HepG2 (cell line): ENCODE measurements around the gene MFAP1. TPM values are rescaled to one million over a fixed set of nuclear protein-coding genes. Genes with fewer than 3 reads are reported as not detected.

ENCODE experiments used
- ETV6 ChIP-seq: sonication (generic); formaldehyde crosslinking; conservative IDR thresholded peaks from 2 replicates; pipeline ENCODE4 v1.4.0; 2020; ENCODE audit warnings: missing genetic modification reagents
- FOXK2 ChIP-seq: fragments of 450-650 bp; IDR thresholded peaks from 2 replicates; pipeline ENCODE4 v1.6.1; 2016
- HOXA9 ChIP-seq: sonication (generic); formaldehyde crosslinking; IDR thresholded peaks from 2 replicates; pipeline ENCODE4 v1.8.1; 2022; ENCODE audit warnings: missing genetic modification reagents, mild to moderate bottlenecking, moderate library complexity, borderline replicate concordance
- NR1H2 ChIP-seq: sonication (generic); formaldehyde crosslinking; IDR thresholded peaks from 2 replicates; pipeline ENCODE4 v1.8.1; 2022; ENCODE audit warnings: low read depth, missing genetic modification reagents, borderline replicate concordance
- PHF21A ChIP-seq: sonication (generic); formaldehyde crosslinking; IDR thresholded peaks from 2 replicates; pipeline ENCODE4 v1.5.0; 2020; ENCODE audit warnings: mild to moderate bottlenecking, missing genetic modification reagents
- RELA ChIP-seq: sonication (generic); formaldehyde crosslinking; IDR thresholded peaks from 2 replicates; pipeline ENCODE4 v1.4.0; 2020; ENCODE audit warnings: missing genetic modification reagents
- SATB2 ChIP-seq: sonication (generic); formaldehyde crosslinking; IDR thresholded peaks from 2 replicates; pipeline ENCODE4 v1.5.0; 2020; ENCODE audit warnings: missing genetic modification reagents
- ZMYM2 ChIP-seq: sonication (generic); formaldehyde crosslinking; IDR thresholded peaks from 2 replicates; pipeline ENCODE4 v1.8.0; 2022; ENCODE audit warnings: mild to moderate bottlenecking, missing genetic modification reagents
- ZNF124 ChIP-seq: sonication (generic); formaldehyde crosslinking; IDR thresholded peaks from 2 replicates; pipeline ENCODE4 v1.4.0; 2020; ENCODE audit warnings: missing genetic modification reagents
- ZNF34 ChIP-seq: sonication (generic); formaldehyde crosslinking; IDR thresholded peaks from 2 replicates; pipeline ENCODE4 v1.4.0; 2020; ENCODE audit warnings: mild to moderate bottlenecking, missing genetic modification reagents, borderline replicate concordance
- ZNF350 ChIP-seq: sonication (generic); formaldehyde crosslinking; IDR thresholded peaks from 2 replicates; pipeline ENCODE4 v1.4.0; 2020; ENCODE audit warnings: mild to moderate bottlenecking, low read depth, missing genetic modification reagents, borderline replicate concordance
- ZNF562 ChIP-seq: sonication (generic); formaldehyde crosslinking; IDR thresholded peaks from 2 replicates; pipeline ENCODE4 v1.8.0; 2022; ENCODE audit warnings: missing genetic modification reagents, borderline replicate concordance
- ZNF616 ChIP-seq: sonication (generic); formaldehyde crosslinking; IDR thresholded peaks from 2 replicates; pipeline ENCODE4 v1.5.0; 2020; ENCODE audit warnings: low read depth, mild to moderate bottlenecking, missing genetic modification reagents
- ZNF629 ChIP-seq: sonication (generic); formaldehyde crosslinking; conservative IDR thresholded peaks from 2 replicates; pipeline ENCODE4 v1.5.0; 2020; ENCODE audit warnings: missing genetic modification reagents
- ZZZ3 ChIP-seq: sonication (generic); formaldehyde crosslinking; IDR thresholded peaks from 2 replicates; pipeline ENCODE4 v1.4.0; 2020; ENCODE audit warnings: missing genetic modification reagents, mild to moderate bottlenecking, borderline replicate concordance
- polyA plus RNA-seq, 8 experiments: library from polyadenylated mRNA; depleted of rRNA in 3 of 8; stranded (reverse) in 7 of 8; unstranded in 1 of 8; fragments of >200 nt; fragmentation: Illumina TruSeq in 4 of 8; extraction: Trizol in 4 of 8; gene quantifications; 2 replicates each; pipeline versions ENCODE4 v1.2.1 to v1.2.3, GENCODE V29; 2011 to 2016; ENCODE audit warnings: low read depth in 4 of 8, missing spikeins in 1 of 8, mixed read lengths in 1 of 8; ENCODE audit not compliant: insufficient read depth in 1 of 8
- total RNA-seq, 5 experiments: library from RNA; depleted of rRNA; stranded (reverse); fragments of >200 nt; fragmentation: Illumina TruSeq; extraction: Trizol; gene quantifications; 2 replicates each; pipeline ENCODE4 v1.2.3, GENCODE V29; 2016; ENCODE audit warnings: low read depth in 1 of 5
- TF ChIP-seq, protein P1 (sequence below): IDR thresholded peaks from 2 replicates; pipeline ENCODE4 v1.6.1; 2016
- TF ChIP-seq, protein P2 (sequence below): sonication (generic); formaldehyde crosslinking; IDR thresholded peaks from one replicate; pipeline ENCODE4 v1.5.1; 2020; ENCODE audit warnings: mild to moderate bottlenecking, missing genetic modification reagents; ENCODE audit errors: not compliant biosample characterization
- TF ChIP-seq, protein P3 (sequence below): sonication (generic); formaldehyde crosslinking; conservative IDR thresholded peaks from 2 replicates; pipeline ENCODE4 v1.4.0; 2020; ENCODE audit warnings: mild to moderate bottlenecking, missing genetic modification reagents, moderate library complexity

The MFAP1 gene
- total and polyA plus RNA-seq, 2 of the 13 experiments (the other 11 are each of a cell fraction or from before 2014, with no cell fraction given) = 11.8 to 39.5 TPM

DNA sequence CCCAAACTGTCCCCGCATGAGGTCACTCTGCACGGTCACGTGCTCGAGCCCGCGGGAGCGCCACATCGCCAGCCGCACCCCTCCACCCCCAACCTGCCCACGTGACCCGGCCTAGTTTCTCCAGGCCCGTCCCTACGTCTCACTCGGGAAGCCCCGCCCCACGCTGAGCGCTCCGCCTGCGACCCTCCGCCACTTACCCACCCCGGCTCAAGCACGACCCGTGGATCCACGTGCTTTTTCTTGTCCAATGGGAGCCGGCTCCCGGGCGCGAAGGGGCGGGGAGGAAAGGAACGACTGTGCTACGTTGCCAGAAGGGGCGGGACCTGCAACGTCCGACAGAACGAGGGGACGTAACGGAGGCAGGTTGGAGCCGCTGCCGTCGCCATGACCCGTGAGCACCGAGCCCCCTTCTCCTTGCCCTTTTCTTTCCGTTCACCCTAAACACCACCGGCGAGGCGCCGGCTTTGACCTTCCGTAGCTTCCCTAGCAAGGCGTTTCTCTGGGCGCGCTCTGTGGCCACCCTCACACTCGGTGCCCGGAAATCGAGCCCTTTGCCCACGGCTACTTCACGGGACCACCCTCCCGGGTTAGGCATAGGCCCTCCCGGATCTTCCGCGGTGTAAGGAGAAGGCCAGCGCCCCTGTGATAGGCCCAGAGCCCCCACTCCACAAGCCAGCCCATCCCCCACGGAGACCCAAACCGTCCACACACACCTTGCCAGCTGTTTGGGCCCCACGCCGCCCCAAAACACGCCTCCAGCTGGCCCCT is 32.3 kb downstream of the MFAP1 start, which contains the start of gene SERF2 (continued):
- TF ChIP-seq ZMYM2 (CRISPR knock-in tag) (no peak), RELA (CRISPR knock-in tag) (no peak), ZNF34 (CRISPR knock-in tag) (no peak), NR1H2 (no peak), ETV6 (CRISPR knock-in tag) (no peak), PHF21A (CRISPR knock-in tag) (no peak), ZNF562 (CRISPR knock-in tag) (no peak), ZNF124 (CRISPR knock-in tag) (peak; percentile 69; the same call in 1 of the 2 replicates), ZZZ3 (0 out of 2 replicates have a peak, but pooled peaks have one; percentile 38), SATB2 (CRISPR knock-in tag) (no peak), FOXK2 (no peak), HOXA9 (no peak), ZNF616 (0 out of 2 replicates have a peak, but pooled peaks have one; percentile 34), ZNF350 (CRISPR knock-in tag) (peak; percentile 66; the same call in 1 of the 2 replicates), ZNF629 (no peak)
- TF ChIP-seq, protein P1, sequence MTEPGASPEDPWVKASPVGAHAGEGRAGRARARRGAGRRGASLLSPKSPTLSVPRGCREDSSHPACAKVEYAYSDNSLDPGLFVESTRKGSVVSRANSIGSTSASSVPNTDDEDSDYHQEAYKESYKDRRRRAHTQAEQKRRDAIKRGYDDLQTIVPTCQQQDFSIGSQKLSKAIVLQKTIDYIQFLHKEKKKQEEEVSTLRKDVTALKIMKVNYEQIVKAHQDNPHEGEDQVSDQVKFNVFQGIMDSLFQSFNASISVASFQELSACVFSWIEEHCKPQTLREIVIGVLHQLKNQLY (CRISPR knock-in tag) = peak; percentile 28; the same call in 1 of the 2 replicates
- TF ChIP-seq, protein P2, sequence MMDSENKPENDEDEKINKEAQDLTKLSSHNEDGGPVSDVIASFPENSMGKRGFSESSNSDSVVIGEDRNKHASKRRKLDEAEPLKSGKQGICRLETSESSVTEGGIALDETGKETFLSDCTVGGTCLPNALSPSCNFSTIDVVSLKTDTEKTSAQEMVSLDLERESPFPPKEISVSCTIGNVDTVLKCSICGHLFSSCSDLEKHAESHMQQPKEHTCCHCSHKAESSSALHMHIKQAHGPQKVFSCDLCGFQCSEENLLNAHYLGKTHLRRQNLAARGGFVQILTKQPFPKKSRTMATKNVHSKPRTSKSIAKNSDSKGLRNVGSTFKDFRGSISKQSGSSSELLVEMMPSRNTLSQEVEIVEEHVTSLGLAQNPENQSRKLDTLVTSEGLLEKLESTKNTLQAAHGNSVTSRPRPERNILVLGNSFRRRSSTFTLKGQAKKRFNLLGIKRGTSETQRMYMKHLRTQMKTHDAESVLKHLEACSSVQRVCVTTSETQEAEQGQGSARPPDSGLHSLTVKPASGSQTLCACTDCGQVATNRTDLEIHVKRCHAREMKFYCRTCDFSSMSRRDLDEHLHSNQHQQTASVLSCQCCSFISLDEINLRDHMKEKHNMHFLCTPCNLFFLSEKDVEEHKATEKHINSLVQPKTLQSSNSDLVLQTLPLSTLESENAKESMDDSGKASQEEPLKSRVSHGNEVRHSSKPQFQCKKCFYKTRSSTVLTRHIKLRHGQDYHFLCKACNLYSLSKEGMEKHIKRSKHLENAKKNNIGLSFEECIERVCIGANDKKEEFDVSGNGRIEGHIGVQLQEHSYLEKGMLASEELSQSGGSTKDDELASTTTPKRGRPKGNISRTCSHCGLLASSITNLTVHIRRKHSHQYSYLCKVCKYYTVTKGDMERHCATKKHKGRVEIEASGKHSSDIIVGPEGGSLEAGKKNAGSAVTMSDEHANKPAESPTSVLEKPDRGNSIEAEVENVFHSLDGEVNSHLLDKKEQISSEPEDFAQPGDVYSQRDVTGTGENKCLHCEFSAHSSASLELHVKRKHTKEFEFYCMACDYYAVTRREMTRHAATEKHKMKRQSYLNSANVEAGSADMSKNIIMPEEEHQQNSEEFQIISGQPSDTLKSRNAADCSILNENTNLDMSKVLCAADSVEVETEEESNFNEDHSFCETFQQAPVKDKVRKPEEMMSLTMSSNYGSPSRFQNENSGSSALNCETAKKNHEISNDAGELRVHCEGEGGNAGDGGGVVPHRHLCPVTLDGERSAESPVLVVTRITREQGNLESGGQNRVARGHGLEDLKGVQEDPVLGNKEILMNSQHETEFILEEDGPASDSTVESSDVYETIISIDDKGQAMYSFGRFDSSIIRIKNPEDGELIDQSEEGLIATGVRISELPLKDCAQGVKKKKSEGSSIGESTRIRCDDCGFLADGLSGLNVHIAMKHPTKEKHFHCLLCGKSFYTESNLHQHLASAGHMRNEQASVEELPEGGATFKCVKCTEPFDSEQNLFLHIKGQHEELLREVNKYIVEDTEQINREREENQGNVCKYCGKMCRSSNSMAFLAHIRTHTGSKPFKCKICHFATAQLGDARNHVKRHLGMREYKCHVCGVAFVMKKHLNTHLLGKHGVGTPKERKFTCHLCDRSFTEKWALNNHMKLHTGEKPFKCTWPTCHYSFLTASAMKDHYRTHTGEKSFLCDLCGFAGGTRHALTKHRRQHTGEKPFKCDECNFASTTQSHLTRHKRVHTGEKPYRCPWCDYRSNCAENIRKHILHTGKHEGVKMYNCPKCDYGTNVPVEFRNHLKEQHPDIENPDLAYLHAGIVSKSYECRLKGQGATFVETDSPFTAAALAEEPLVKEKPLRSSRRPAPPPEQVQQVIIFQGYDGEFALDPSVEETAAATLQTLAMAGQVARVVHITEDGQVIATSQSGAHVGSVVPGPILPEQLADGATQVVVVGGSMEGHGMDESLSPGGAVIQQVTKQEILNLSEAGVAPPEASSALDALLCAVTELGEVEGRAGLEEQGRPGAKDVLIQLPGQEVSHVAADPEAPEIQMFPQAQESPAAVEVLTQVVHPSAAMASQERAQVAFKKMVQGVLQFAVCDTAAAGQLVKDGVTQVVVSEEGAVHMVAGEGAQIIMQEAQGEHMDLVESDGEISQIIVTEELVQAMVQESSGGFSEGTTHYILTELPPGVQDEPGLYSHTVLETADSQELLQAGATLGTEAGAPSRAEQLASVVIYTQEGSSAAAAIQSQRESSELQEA (CRISPR knock-in tag) = no peak
- TF ChIP-seq, protein P3, sequence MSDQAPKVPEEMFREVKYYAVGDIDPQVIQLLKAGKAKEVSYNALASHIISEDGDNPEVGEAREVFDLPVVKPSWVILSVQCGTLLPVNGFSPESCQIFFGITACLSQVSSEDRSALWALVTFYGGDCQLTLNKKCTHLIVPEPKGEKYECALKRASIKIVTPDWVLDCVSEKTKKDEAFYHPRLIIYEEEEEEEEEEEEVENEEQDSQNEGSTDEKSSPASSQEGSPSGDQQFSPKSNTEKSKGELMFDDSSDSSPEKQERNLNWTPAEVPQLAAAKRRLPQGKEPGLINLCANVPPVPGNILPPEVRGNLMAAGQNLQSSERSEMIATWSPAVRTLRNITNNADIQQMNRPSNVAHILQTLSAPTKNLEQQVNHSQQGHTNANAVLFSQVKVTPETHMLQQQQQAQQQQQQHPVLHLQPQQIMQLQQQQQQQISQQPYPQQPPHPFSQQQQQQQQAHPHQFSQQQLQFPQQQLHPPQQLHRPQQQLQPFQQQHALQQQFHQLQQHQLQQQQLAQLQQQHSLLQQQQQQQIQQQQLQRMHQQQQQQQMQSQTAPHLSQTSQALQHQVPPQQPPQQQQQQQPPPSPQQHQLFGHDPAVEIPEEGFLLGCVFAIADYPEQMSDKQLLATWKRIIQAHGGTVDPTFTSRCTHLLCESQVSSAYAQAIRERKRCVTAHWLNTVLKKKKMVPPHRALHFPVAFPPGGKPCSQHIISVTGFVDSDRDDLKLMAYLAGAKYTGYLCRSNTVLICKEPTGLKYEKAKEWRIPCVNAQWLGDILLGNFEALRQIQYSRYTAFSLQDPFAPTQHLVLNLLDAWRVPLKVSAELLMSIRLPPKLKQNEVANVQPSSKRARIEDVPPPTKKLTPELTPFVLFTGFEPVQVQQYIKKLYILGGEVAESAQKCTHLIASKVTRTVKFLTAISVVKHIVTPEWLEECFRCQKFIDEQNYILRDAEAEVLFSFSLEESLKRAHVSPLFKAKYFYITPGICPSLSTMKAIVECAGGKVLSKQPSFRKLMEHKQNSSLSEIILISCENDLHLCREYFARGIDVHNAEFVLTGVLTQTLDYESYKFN (CRISPR knock-in tag) = peak; percentile 51
